K562 (cell line): ENCODE measurements around the gene DEDD2. TPM values are rescaled to one million over a fixed set of nuclear protein-coding genes. Genes with fewer than 3 reads are reported as not detected.

Experiments
- ATAC-seq: fragments of 200-7000 bp; cut with Tn5 transposase; 3 replicates; pipeline ENCODE4 v1.9.1; 2020; ENCODE audit warnings: moderate library complexity
- BruUV-seq: library from RNA; stranded (reverse); fragments of 400-500 nt; replicated peaks from 2 replicates; lab custom pipeline; 2021; lab: Mats Ljungman, UMichigan
- CTCF ChIA-PET: fragments of 300-600 bp; formaldehyde crosslinking; extraction: SDS; loops from one replicate; lab custom pipeline; 2021; ENCODE audit warnings: low intra/inter-chr PET ratio; lab: Yijun Ruan, JAX
- POLR2A ChIA-PET: fragments of 300-600, 350-650 bp; sonication (Branson Sonifier 250); formaldehyde crosslinking; extraction: SDS; loops from one replicate; lab custom pipeline; 2021; ENCODE audit warnings: antibody characterized with exemption, inconsistent platforms; lab: Yijun Ruan, JAX
- DNase-seq, 4 experiments: peaks; one replicate each; pipeline versions ENCODE4 v3.0.0 to v3.0.0-alpha.2; 2011 to 2018; ENCODE audit warnings: low spot score in 3 of 4, mixed read lengths in 3 of 4; ENCODE audit errors: extremely low read depth in 1 of 4
- FAIRE-seq: peaks from 2 replicates; lab custom pipeline; 2011; peaks lifted over from hg19 to GRCh38; lab: Jason Lieb, UNC
- H2AFZ ChIP-seq: 2 replicates; pipeline ENCODE4 v1.6.0; 2011; ENCODE audit warnings: low read depth, low read length, control low read depth, inconsistent platforms
- H3K27ac ChIP-seq: fragments of 200-600 bp; 3 replicates; pipeline ENCODE4 v1.8.0; 2011; ENCODE audit warnings: low read depth, mild to moderate bottlenecking, control low read depth, inconsistent platforms, low read length, moderate library complexity, mixed read lengths; ENCODE audit errors: extremely low read depth
- H3K27me3 ChIP-seq, 2 experiments: fragments of 300-600 bp in 1 of 2; 2 replicates in 1 of 2; 3 replicates in 1 of 2; pipeline versions ENCODE4 v1.6.0 to v1.8.0; 2011; ENCODE audit warnings: inconsistent platforms in 2 of 2, low read length in 2 of 2, mild to moderate bottlenecking in 1 of 2, mixed read lengths in 1 of 2, moderate library complexity in 1 of 2; ENCODE audit not compliant: control insufficient read depth in 2 of 2, insufficient read depth in 2 of 2
- H3K36me3 ChIP-seq: fragments of 300-600 bp; 3 replicates; pipeline ENCODE4 v1.8.0; 2011; ENCODE audit warnings: mild to moderate bottlenecking, low read length, inconsistent platforms; ENCODE audit not compliant: control insufficient read depth, insufficient read depth
- H3K4me1 ChIP-seq, 2 experiments: fragments of 200-600 bp in 1 of 2; replicated peaks in 1 of 2; 2 replicates in 1 of 2; 3 replicates in 1 of 2; pipeline versions ENCODE4 v1.5.1 to v1.8.0; 2011; ENCODE audit warnings: inconsistent platforms in 2 of 2, low read length in 2 of 2, mild to moderate bottlenecking in 1 of 2, mixed read lengths in 1 of 2, moderate library complexity in 1 of 2; ENCODE audit not compliant: control insufficient read depth in 2 of 2, insufficient read depth in 2 of 2
- H3K4me2 ChIP-seq: 2 replicates; pipeline ENCODE4 v1.6.1; 2011; ENCODE audit warnings: low read length, control low read depth, inconsistent platforms, mixed read lengths; ENCODE audit not compliant: insufficient read depth
- H3K4me3 ChIP-seq: fragments of 200-600 bp; sonication (generic), shearing (Covaris generic); 2 replicates; pipeline ENCODE4 v1.5.1; 2016; ENCODE audit warnings: control low read depth, inconsistent platforms
- H3K79me2 ChIP-seq: fragments of 200-600 bp; 3 replicates; pipeline ENCODE4 v1.8.0; 2011; ENCODE audit warnings: low read length, inconsistent platforms; ENCODE audit not compliant: control insufficient read depth, insufficient read depth
- H3K9ac ChIP-seq, 2 experiments: 2 replicates each; pipeline versions ENCODE4 v1.6.0 to v1.6.1; 2011; ENCODE audit warnings: low read depth in 2 of 2, low read length in 2 of 2, control low read depth in 1 of 2, inconsistent platforms in 1 of 2, mild to moderate bottlenecking in 1 of 2, mixed read lengths in 1 of 2; ENCODE audit not compliant: insufficient read depth in 1 of 2
- H3K9me1 ChIP-seq: one replicate; pipeline ENCODE4 v1.6.0; 2011; ENCODE audit warnings: inconsistent platforms, mild to moderate bottlenecking, low read length, moderate library complexity; ENCODE audit not compliant: control insufficient read depth, insufficient read depth
- H3K9me3 ChIP-seq: replicated peaks from 2 replicates; pipeline ENCODE4 v1.5.1; 2011; ENCODE audit warnings: low read depth, low read length, inconsistent platforms; ENCODE audit not compliant: control insufficient read depth, insufficient read depth
- H4K20me1 ChIP-seq: replicated peaks from 2 replicates; pipeline ENCODE4 v1.6.1; 2011; ENCODE audit warnings: low read length, inconsistent platforms, mixed read lengths; ENCODE audit not compliant: control insufficient read depth, insufficient read depth
- CUX1 ChIP-seq: fragments of 200-800 bp; sonication (Bioruptor generic); IDR thresholded peaks from 2 replicates; pipeline ENCODE4 v1.6.1; 2016; ENCODE audit warnings: missing genetic modification characterization, missing compliant biosample characterization
- FOXK1 ChIP-seq: sonication (generic); formaldehyde crosslinking; IDR thresholded peaks from 2 replicates; pipeline ENCODE4 v1.8.0; 2022; ENCODE audit warnings: missing genetic modification reagents, mild to moderate bottlenecking, borderline replicate concordance
- HDAC3 ChIP-seq: fragments of 450-650 bp; IDR thresholded peaks from 2 replicates; pipeline ENCODE4 v1.6.1; 2018; ENCODE audit warnings: borderline replicate concordance, mild to moderate bottlenecking, moderate library complexity; ENCODE audit not compliant: partially characterized antibody
- WGBS: fragments of 100-300 bp; shearing (Covaris generic); methylation state at CpG from one replicate; pipeline ENCODE4 v1.1.6; 2016; ENCODE audit warnings: low coverage, mixed read lengths; ENCODE audit not compliant: insufficient coverage; ENCODE audit errors: missing lambda C conversion rate; 5-methylcytosine and 5-hydroxymethylcytosine counted together
- in situ Hi-C: fragments of 300-500 bp; cut with MboI; formaldehyde crosslinking; loops from 4 replicates; pipeline ENCODE4 v1.15.0; 2018; ENCODE audit warnings: inconsistent platforms, mixed read lengths
- intact Hi-C: fragments of 100-400 bp; cut with micrococcal nuclease; formaldehyde crosslinking; loops from 2 replicates; pipeline ENCODE4 v1.14.2; 2022
- polyA plus RNA-seq, 8 experiments: library from polyadenylated mRNA; depleted of rRNA in 4 of 8; stranded (reverse) in 5 of 8; unstranded in 3 of 8; fragments of >200 nt; fragmentation: Nextera tagmentation in 2 of 8; fragmentation: Illumina TruSeq in 1 of 8; extraction: Ambion mirVana in 2 of 8; extraction: Trizol in 1 of 8; gene quantifications; 2 replicates each; pipeline versions ENCODE4 v1.2.1 to v1.2.3, GENCODE V29; 2011 to 2014; ENCODE audit warnings: inconsistent platforms in 1 of 8, missing spikeins in 1 of 8
- total RNA-seq, 7 experiments: library from RNA; depleted of rRNA in 6 of 7; stranded (reverse); fragments of >200 nt in 6 of 7; fragmentation: Illumina TruSeq in 2 of 7; extraction: Trizol in 2 of 7; gene quantifications; 2 replicates each; pipeline versions ENCODE4 v1.2.1 to v1.2.3, GENCODE V29; 2011 to 2021; ENCODE audit warnings: low replicate concordance in 1 of 7

DEDD2 gene
- total and polyA plus RNA-seq, 9 of the 15 experiments (the other 6 are each of a cell fraction or from before 2014, with no cell fraction given): 4.3 to 43.0 (median 29.2) TPM

GRCh38 chr19:42150364-42150763, 67.1 kb downstream of the DEDD2 start:
- Histone ChIP-seq H3K4me2 (no peak overlapping the region), H2AFZ (no peak overlapping the region), H3K79me2 (no peaks in the 10 kb centered on the region), H4K20me1 (peaks cover 24% of the 10 kb centered on the region; the same call in 1 of the 2 replicates), H3K27me3 (peaks cover 26 to 63% of the 10 kb centered on the region in 2 experiments; a peak in 4 of 5 replicates), H3K9me3 (no peaks in the 10 kb centered on the region), H3K27ac (no peak overlapping the region), H3K4me3 (no peak overlapping the region), H3K4me1 (no peaks in the 10 kb centered on the region; a peak in 1 of 5 replicates), H3K9me1 (no peaks in the 10 kb centered on the region), H3K9ac (no peak overlapping the region), H3K36me3 (no peaks in the 10 kb centered on the region)
- intact Hi-C loops (no loop called here), in situ Hi-C loops (no loop called here)
- ATAC-seq (no peak), DNase-seq (no peak), FAIRE-seq (no peak)
- TF ChIP-seq CUX1 (CRISPR knock-in tag) (no peak), FOXK1 (no peak), HDAC3 (no peak)
- POLR2A ChIA-PET: no interaction called here
- no TSS peak for BruUV-seq
- CTCF ChIA-PET: no interaction called here
- no CpG with 5 or more reads among the region's 17 CpGs for WGBS
